K562 (cell line): ENCODE data around the gene ST3GAL5. TPM values are rescaled to one million over a fixed set of nuclear protein-coding genes. Genes with fewer than 3 reads are reported as not detected.
A peak's percentile ranks its signal among the peaks of the same experiment; 100 is the strongest.

ENCODE experiments used
- BHLHE40 ChIP-seq: IDR thresholded peaks from 2 replicates; pipeline ENCODE4 v1.6.1; 2011; ENCODE audit warnings: low read length, improper control_type of control experiment
- ELF2 ChIP-seq: fragments of 250-450 bp; sonication (Bioruptor Pico); IDR thresholded peaks from 2 replicates; pipeline ENCODE4 v1.5.0; 2021; ENCODE audit warnings: mild to moderate bottlenecking
- EP400 ChIP-seq: fragments of 450-650 bp; IDR thresholded peaks from 2 replicates; pipeline ENCODE4 v1.6.1; 2017; ENCODE audit warnings: antibody characterized with exemption, mild to moderate bottlenecking, moderate library complexity
- FIP1L1 ChIP-seq: fragments of 200-400 bp; formaldehyde crosslinking; IDR thresholded peaks from 2 replicates; pipeline ENCODE4 v1.6.1; 2018; ENCODE audit warnings: mild to moderate bottlenecking, low read depth, low read length; ENCODE audit not compliant: poor library complexity, severe bottlenecking
- FOXJ2 ChIP-seq: fragments of 200-800 bp; sonication (Bioruptor generic); IDR thresholded peaks from 2 replicates; pipeline ENCODE4 v1.6.1; 2016; ENCODE audit warnings: missing genetic modification characterization, missing compliant biosample characterization
- HNRNPUL1 ChIP-seq: fragments of 200-400 bp; formaldehyde crosslinking; IDR thresholded peaks from 2 replicates; pipeline ENCODE4 v1.6.1; 2017; ENCODE audit warnings: low read length
- KDM5B ChIP-seq: fragments of 200-600 bp; sonication (generic); IDR thresholded peaks from 2 replicates; pipeline ENCODE4 v1.6.1; 2012; ENCODE audit warnings: low read depth, mild to moderate bottlenecking, moderate library complexity, low read length, control low read depth, inconsistent platforms; ENCODE audit not compliant: insufficient replicate concordance
- POLR2A ChIP-seq: fragments of 450-650 bp; conservative IDR thresholded peaks from 2 replicates; pipeline ENCODE4 v1.6.1; 2016
- SMARCA4 ChIP-seq: fragments of 450-650 bp; IDR thresholded peaks from 2 replicates; pipeline ENCODE4 v1.6.1; 2016
- TAF7 ChIP-seq: fragments of 450-650 bp; IDR thresholded peaks from 2 replicates; pipeline ENCODE4 v1.6.1; 2016; ENCODE audit warnings: missing genetic modification characterization, missing compliant biosample characterization
- TOE1 ChIP-seq, 2 experiments: fragments of 450-650 bp in 1 of 2; sonication (generic) in 1 of 2; formaldehyde crosslinking in 1 of 2; IDR thresholded peaks; 2 replicates each; pipeline versions ENCODE4 v1.7.1 to v1.8.0; 2016 to 2022; ENCODE audit warnings: borderline replicate concordance in 2 of 2, mild to moderate bottlenecking in 2 of 2, antibody characterized with exemption in 1 of 2, inconsistent platforms in 1 of 2, low read depth in 1 of 2, missing genetic modification reagents in 1 of 2, moderate library complexity in 1 of 2
- ZC3H11A ChIP-seq: IDR thresholded peaks from 2 replicates; pipeline ENCODE4 v1.6.1; 2012; ENCODE audit warnings: low read depth, low read length, improper control_type of control experiment
- ZFP1 ChIP-seq: fragments of 450-650 bp; formaldehyde crosslinking; IDR thresholded peaks from 2 replicates; pipeline ENCODE4 v1.4.0; 2020; ENCODE audit warnings: mild to moderate bottlenecking, mixed read lengths
- ZNF23 ChIP-seq: fragments of 250-450 bp; sonication (Bioruptor Pico); IDR thresholded peaks from 2 replicates; pipeline ENCODE4 v1.4.0; 2020; ENCODE audit warnings: mild to moderate bottlenecking
- polyA plus RNA-seq, 8 experiments: library from polyadenylated mRNA; depleted of rRNA in 4 of 8; stranded (reverse) in 5 of 8; unstranded in 3 of 8; fragments of >200 nt; fragmentation: Nextera tagmentation in 2 of 8; fragmentation: Illumina TruSeq in 1 of 8; extraction: Ambion mirVana in 2 of 8; extraction: Trizol in 1 of 8; gene quantifications; 2 replicates each; pipeline versions ENCODE4 v1.2.1 to v1.2.3, GENCODE V29; 2011 to 2014; ENCODE audit warnings: inconsistent platforms in 1 of 8, missing spikeins in 1 of 8
- total RNA-seq, 7 experiments: library from RNA; depleted of rRNA in 6 of 7; stranded (reverse); fragments of >200 nt in 6 of 7; fragmentation: Illumina TruSeq in 2 of 7; extraction: Trizol in 2 of 7; gene quantifications; 2 replicates each; pipeline versions ENCODE4 v1.2.1 to v1.2.3, GENCODE V29; 2011 to 2021; ENCODE audit warnings: low replicate concordance in 1 of 7
- TF ChIP-seq, protein P1 (sequence below): fragments of 450-650 bp; IDR thresholded peaks from 2 replicates; pipeline ENCODE4 v1.6.1; 2018; ENCODE audit not compliant: partially characterized antibody
- TF ChIP-seq, protein P2 (sequence below): sonication (generic); IDR thresholded peaks from 2 replicates; pipeline ENCODE4 v1.6.1; 2016
- TF ChIP-seq, protein P3 (sequence below): fragments of 250-450 bp; sonication (Bioruptor Pico); IDR thresholded peaks from 2 replicates; pipeline ENCODE4 v1.8.0; 2021; ENCODE audit warnings: moderate library complexity, mild to moderate bottlenecking, inconsistent platforms
- TF ChIP-seq, protein P4 (sequence below), 2 experiments: fragments of 150-350 bp in 1 of 2; IDR thresholded peaks; 2 replicates each; pipeline ENCODE4 v1.6.1; 2012 to 2016; ENCODE audit warnings: low read depth in 2 of 2, low read length in 2 of 2, mild to moderate bottlenecking in 1 of 2, moderate library complexity in 1 of 2

ST3GAL5 gene
- total and polyA plus RNA-seq, 9 of the 15 experiments (the other 6 are each of a cell fraction or from before 2014, with no cell fraction given): 1.6 to 10.0 (median 4.2) TPM

DNA sequence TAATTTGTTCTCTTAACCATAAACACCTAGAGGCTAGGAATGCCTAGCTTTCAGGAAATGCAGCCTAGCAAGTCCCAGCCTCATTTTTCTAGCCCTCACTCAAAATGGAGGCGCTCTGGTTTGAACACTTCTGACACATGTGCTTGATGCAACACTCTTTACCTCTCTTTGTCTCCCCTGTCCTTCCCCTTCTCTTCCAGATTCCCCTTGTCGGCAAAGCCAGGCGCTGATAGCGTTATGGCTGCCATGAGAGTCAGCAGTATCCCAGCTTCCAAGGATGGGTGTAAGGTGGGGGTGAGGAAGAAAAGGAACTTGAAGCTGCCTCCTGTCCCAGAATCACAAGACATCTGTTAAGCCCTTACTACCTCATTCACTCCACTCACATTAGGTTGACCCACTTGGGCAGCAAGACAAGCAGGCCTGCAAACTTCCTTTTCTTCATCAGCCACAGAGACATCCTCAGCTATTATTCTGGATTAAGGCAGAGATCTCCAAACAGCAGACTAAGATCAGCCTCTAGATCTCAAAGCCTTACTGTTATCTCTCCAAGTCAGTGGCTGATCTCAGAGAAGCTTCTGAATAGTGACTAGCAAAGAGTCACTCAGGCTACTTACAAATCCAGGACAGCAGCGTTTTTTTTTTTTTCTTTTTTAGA, 1.9 kb upstream of the ST3GAL5 start (continued):
- TF ChIP-seq, protein P1, sequence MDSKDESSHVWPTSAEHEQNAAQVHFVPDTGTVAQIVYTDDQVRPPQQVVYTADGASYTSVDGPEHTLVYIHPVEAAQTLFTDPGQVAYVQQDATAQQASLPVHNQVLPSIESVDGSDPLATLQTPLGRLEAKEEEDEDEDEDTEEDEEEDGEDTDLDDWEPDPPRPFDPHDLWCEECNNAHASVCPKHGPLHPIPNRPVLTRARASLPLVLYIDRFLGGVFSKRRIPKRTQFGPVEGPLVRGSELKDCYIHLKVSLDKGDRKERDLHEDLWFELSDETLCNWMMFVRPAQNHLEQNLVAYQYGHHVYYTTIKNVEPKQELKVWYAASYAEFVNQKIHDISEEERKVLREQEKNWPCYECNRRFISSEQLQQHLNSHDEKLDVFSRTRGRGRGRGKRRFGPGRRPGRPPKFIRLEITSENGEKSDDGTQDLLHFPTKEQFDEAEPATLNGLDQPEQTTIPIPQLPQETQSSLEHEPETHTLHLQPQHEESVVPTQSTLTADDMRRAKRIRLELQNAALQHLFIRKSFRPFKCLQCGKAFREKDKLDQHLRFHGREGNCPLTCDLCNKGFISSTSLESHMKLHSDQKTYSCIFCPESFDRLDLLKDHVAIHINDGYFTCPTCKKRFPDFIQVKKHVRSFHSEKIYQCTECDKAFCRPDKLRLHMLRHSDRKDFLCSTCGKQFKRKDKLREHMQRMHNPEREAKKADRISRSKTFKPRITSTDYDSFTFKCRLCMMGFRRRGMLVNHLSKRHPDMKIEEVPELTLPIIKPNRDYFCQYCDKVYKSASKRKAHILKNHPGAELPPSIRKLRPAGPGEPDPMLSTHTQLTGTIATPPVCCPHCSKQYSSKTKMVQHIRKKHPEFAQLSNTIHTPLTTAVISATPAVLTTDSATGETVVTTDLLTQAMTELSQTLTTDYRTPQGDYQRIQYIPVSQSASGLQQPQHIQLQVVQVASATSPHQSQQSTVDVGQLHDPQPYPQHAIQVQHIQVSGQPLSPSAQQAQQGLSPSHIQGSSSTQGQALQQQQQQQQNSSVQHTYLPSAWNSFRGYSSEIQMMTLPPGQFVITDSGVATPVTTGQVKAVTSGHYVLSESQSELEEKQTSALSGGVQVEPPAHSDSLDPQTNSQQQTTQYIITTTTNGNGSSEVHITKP: peak; percentile 6
- TF ChIP-seq KDM5B (no peak), POLR2A (no peak), ZC3H11A (no peak), TAF7 (tag) (peak; percentile 76), FOXJ2 (tag) (0 out of 2 replicates have a peak, but pooled peaks have one; percentile 38), EP400 (no peak), BHLHE40 (no peak), ZFP1 (CRISPR knock-in tag) (peak; percentile 32; the same call in 1 of the 2 replicates), ZNF23 (CRISPR knock-in tag) (no peak), HNRNPUL1 (no peak), TOE1 (IDR thresholded peaks at IDR 0.05; ENCODE audit: borderline replicate concordance) (no peak), TOE1 (CRISPR knock-in tag; IDR thresholded peaks at IDR 0.05; ENCODE audit: borderline replicate concordance, low read depth) (no peak), SMARCA4 (peak; percentile 78), FIP1L1 (no peak), ELF2 (CRISPR knock-in tag) (no peak)
- TF ChIP-seq, protein P2, sequence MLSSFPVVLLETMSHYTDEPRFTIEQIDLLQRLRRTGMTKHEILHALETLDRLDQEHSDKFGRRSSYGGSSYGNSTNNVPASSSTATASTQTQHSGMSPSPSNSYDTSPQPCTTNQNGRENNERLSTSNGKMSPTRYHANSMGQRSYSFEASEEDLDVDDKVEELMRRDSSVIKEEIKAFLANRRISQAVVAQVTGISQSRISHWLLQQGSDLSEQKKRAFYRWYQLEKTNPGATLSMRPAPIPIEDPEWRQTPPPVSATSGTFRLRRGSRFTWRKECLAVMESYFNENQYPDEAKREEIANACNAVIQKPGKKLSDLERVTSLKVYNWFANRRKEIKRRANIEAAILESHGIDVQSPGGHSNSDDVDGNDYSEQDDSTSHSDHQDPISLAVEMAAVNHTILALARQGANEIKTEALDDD: peak; percentile 86
- TF ChIP-seq, protein P3, sequence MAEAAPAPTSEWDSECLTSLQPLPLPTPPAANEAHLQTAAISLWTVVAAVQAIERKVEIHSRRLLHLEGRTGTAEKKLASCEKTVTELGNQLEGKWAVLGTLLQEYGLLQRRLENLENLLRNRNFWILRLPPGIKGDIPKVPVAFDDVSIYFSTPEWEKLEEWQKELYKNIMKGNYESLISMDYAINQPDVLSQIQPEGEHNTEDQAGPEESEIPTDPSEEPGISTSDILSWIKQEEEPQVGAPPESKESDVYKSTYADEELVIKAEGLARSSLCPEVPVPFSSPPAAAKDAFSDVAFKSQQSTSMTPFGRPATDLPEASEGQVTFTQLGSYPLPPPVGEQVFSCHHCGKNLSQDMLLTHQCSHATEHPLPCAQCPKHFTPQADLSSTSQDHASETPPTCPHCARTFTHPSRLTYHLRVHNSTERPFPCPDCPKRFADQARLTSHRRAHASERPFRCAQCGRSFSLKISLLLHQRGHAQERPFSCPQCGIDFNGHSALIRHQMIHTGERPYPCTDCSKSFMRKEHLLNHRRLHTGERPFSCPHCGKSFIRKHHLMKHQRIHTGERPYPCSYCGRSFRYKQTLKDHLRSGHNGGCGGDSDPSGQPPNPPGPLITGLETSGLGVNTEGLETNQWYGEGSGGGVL (CRISPR knock-in tag): 0 out of 2 replicates have a peak, but pooled peaks have one; percentile 30
- TF ChIP-seq, protein P4, sequence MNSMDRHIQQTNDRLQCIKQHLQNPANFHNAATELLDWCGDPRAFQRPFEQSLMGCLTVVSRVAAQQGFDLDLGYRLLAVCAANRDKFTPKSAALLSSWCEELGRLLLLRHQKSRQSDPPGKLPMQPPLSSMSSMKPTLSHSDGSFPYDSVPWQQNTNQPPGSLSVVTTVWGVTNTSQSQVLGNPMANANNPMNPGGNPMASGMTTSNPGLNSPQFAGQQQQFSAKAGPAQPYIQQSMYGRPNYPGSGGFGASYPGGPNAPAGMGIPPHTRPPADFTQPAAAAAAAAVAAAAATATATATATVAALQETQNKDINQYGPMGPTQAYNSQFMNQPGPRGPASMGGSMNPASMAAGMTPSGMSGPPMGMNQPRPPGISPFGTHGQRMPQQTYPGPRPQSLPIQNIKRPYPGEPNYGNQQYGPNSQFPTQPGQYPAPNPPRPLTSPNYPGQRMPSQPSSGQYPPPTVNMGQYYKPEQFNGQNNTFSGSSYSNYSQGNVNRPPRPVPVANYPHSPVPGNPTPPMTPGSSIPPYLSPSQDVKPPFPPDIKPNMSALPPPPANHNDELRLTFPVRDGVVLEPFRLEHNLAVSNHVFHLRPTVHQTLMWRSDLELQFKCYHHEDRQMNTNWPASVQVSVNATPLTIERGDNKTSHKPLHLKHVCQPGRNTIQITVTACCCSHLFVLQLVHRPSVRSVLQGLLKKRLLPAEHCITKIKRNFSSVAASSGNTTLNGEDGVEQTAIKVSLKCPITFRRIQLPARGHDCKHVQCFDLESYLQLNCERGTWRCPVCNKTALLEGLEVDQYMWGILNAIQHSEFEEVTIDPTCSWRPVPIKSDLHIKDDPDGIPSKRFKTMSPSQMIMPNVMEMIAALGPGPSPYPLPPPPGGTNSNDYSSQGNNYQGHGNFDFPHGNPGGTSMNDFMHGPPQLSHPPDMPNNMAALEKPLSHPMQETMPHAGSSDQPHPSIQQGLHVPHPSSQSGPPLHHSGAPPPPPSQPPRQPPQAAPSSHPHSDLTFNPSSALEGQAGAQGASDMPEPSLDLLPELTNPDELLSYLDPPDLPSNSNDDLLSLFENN (IDR thresholded peaks at IDR 0.05; ENCODE audit: low read depth in 2 of 2, low read length in 2 of 2): no peak
